HCT116 (cell line): ENCODE measurements around the gene KCNH5.

Experiments
- CEBPB ChIP-seq: IDR thresholded peaks from 2 replicates; pipeline ENCODE4 v1.6.1; 2012; ENCODE audit warnings: low read depth
- CTCF ChIP-seq, 3 experiments: fragments of 200-600 bp in 1 of 3; sonication (generic) in 1 of 3; IDR thresholded peaks in 2 of 3; conservative IDR thresholded peaks in 1 of 3; 2 replicates each; pipeline ENCODE4 v1.5.1; 2012 to 2017; ENCODE audit warnings: low read depth in 2 of 3, low read length in 2 of 3, antibody characterized with exemption in 1 of 3, borderline replicate concordance in 1 of 3, control low read depth in 1 of 3, mild to moderate bottlenecking in 1 of 3, mixed read lengths in 1 of 3, mixed run types in 1 of 3, moderate library complexity in 1 of 3; ENCODE audit not compliant: insufficient read depth in 1 of 3
- EGR1 ChIP-seq: IDR thresholded peaks from 2 replicates; pipeline ENCODE4 v1.6.1; 2012; ENCODE audit warnings: low read depth
- EZH2 ChIP-seq: fragments of 200-600 bp; sonication (generic); IDR thresholded peaks from 2 replicates; pipeline ENCODE4 v1.6.1; 2017; ENCODE audit warnings: antibody characterized with exemption, mixed run types
- EZH2phosphoT487 ChIP-seq: fragments of 200-600 bp; IDR thresholded peaks from 2 replicates; pipeline ENCODE4 v1.6.1; 2018; ENCODE audit warnings: antibody characterized with exemption, borderline replicate concordance
- JUND ChIP-seq: IDR thresholded peaks from 2 replicates; pipeline ENCODE4 v1.6.1; 2012
- MAX ChIP-seq: IDR thresholded peaks from 2 replicates; pipeline ENCODE4 v1.6.1; 2012
- POLR2A ChIP-seq: IDR thresholded peaks from 2 replicates; pipeline ENCODE4 v1.7.0; 2011; ENCODE audit warnings: borderline replicate concordance; ENCODE audit not compliant: insufficient read depth, insufficient read length; ENCODE audit errors: extremely low read depth
- POLR2AphosphoS5 ChIP-seq: IDR thresholded peaks from 2 replicates; pipeline ENCODE4 v1.6.1; 2011; ENCODE audit warnings: mild to moderate bottlenecking, low read depth, low read length, moderate library complexity
- SP1 ChIP-seq: IDR thresholded peaks from 2 replicates; pipeline ENCODE4 v1.6.1; 2012; ENCODE audit warnings: low read depth
- ZBTB33 ChIP-seq: IDR thresholded peaks from 2 replicates; pipeline ENCODE4 v1.6.1; 2011; ENCODE audit warnings: mild to moderate bottlenecking, low read length, moderate library complexity; ENCODE audit not compliant: insufficient replicate concordance; ENCODE audit errors: extremely low read depth
- ZFX ChIP-seq: fragments of 450-650 bp; IDR thresholded peaks from 2 replicates; pipeline ENCODE4 v1.6.1; 2017
- TF ChIP-seq, protein P1 (sequence below): IDR thresholded peaks from 2 replicates; pipeline ENCODE4 v1.6.1; 2012; ENCODE audit warnings: low read depth

DNA sequence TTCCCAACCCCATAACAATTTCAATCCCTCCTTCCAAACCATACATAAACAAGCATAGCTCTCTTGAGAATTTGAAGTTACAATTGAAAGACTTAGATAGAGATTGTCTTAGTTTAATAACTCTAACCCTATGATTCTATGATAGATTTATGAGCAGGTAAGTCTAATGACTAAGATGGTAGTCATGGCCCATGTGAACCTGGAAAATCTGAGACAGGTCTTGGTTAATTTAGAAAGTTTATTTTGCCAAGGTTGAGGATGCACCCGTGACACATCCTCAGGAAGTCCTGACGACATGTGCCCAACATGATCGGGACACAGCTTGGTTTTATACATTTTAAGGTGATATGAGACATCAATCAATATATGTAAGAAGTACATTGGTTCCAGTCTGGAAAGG is 248.8 kb downstream of the KCNH5 start:
- TF ChIP-seq EZH2 = no peak
- TF ChIP-seq POLR2A = no peak
- no peak for TF ChIP-seq CTCF (IDR thresholded peaks at IDR 0.05 in 2 of 3, conservative IDR thresholded peaks at IDR 0.05 in 1 of 3; ENCODE audit: borderline replicate concordance in 1 of 3, insufficient read depth in 1 of 3, low read depth in 2 of 3, low read length in 2 of 3)
- TF ChIP-seq JUND = no peak
- no peak for TF ChIP-seq SP1
- no peak for TF ChIP-seq ZBTB33
- no peak for TF ChIP-seq MAX
- TF ChIP-seq, protein P1, sequence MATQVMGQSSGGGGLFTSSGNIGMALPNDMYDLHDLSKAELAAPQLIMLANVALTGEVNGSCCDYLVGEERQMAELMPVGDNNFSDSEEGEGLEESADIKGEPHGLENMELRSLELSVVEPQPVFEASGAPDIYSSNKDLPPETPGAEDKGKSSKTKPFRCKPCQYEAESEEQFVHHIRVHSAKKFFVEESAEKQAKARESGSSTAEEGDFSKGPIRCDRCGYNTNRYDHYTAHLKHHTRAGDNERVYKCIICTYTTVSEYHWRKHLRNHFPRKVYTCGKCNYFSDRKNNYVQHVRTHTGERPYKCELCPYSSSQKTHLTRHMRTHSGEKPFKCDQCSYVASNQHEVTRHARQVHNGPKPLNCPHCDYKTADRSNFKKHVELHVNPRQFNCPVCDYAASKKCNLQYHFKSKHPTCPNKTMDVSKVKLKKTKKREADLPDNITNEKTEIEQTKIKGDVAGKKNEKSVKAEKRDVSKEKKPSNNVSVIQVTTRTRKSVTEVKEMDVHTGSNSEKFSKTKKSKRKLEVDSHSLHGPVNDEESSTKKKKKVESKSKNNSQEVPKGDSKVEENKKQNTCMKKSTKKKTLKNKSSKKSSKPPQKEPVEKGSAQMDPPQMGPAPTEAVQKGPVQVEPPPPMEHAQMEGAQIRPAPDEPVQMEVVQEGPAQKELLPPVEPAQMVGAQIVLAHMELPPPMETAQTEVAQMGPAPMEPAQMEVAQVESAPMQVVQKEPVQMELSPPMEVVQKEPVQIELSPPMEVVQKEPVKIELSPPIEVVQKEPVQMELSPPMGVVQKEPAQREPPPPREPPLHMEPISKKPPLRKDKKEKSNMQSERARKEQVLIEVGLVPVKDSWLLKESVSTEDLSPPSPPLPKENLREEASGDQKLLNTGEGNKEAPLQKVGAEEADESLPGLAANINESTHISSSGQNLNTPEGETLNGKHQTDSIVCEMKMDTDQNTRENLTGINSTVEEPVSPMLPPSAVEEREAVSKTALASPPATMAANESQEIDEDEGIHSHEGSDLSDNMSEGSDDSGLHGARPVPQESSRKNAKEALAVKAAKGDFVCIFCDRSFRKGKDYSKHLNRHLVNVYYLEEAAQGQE = no peak
- TF ChIP-seq ZFX = no peak
- no peak for TF ChIP-seq CEBPB
- TF ChIP-seq EZH2phosphoT487 = no peak
- TF ChIP-seq POLR2AphosphoS5 = no peak
- no peak for TF ChIP-seq EGR1
